KOPT-K1 (cell line): ENCODE results near the gene ABCC1.

Experiments
- H3K27ac ChIP-seq: fragments of 200-600 bp; sonication (generic); 2 replicates; pipeline ENCODE4 v1.5.1; 2016; ENCODE audit warnings: antibody characterized with exemption, mild to moderate bottlenecking, low read depth, low read length; ENCODE audit not compliant: poor library complexity, severe bottlenecking
- H3K36me3 ChIP-seq: fragments of 200-600 bp; sonication (generic); 2 replicates; pipeline ENCODE4 v1.5.1; 2017; ENCODE audit warnings: antibody characterized with exemption, mild to moderate bottlenecking, low read length, moderate library complexity; ENCODE audit not compliant: insufficient read depth
- H3K9me3 ChIP-seq: fragments of 200-600 bp; sonication (generic); 2 replicates; pipeline ENCODE4 v1.5.1; 2017; ENCODE audit warnings: antibody characterized with exemption, low read length, mild to moderate bottlenecking; ENCODE audit not compliant: insufficient read depth, poor library complexity, severe bottlenecking

ABCC1 gene

DNA sequence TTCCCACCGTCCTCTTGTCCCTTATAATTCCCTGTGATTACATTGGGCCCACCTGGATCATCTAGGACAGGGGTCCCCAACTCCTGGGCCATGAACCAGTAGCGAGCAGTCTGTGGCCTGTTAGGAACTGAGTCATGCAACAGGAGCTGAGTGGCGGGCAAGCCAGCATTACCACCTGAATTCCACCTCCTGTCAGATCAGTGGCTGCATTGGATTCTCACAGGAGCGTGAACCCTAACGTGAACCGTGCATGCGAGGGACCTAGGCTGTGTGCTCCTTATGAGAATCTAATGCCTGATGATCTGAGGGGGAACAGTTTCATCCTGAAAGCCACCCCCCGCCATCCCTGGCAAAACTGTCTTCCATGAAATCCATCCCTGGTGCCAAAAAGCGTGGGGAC is 36.8 kb downstream of the ABCC1 start:
- Histone ChIP-seq H3K9me3 (peaks cover 16% of the 10 kb centered on the region), H3K36me3 (peaks cover 44% of the 10 kb centered on the region), H3K27ac (no peak overlapping the region)

DNA sequence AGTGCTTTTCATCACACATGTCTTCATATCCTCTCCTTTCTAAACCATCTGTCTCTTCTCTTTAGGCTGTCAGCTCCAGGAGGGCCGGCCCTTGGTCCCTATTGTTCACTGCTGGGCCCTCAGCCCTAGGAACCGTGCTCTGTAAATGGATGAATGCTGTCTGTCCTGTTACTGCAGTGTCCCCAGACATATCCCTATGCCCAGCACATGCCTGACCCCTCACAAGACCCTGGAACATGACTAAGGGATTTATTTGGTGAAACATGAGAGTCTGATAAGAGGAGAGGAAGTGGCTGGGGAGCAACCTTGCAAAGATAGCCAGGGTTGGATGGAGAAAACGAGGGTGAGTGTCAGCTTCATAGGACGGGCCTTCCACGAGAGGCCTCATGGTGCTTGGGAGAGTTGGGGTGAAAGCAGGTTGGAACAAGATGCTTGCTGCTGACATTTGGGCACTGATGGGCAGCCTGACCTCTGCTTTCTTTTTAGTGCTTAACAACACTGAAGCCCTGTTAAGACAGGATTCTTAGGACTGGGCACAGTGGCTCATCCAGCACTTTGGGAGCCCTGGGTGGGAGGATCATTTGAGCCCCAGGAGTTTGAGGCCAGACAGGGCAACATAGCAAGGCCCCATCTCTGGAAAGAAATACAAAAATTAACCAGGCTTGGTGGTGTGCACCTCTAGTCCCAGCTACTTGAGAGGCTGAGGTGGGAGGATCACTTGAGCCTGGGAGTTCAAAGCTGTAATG is 39.0 kb downstream of the ABCC1 start:
- peak overlapping the region; percentile 43 for H3K27ac ChIP-seq
- H3K9me3 ChIP-seq: no peaks in the 10 kb centered on the region

DNA sequence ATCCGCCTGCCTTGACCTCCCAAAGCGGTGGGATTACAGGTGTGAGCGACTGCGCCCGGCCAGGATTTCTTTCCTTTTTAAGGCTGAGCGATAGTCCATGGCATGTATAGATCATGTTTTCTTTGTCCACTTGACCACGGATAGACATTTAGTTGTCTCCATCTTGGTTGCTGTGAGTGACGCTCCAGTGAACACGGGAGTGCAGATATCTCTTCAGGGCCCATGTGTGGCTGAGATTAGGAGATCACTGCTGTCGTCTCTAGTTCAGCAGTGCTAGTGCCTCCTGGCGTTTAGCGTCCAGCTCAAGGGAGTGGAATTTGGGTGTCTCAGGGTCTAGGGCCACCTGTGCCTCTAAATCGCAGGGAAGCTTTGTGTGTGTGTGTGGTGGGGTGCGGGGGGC is 41.5 kb downstream of the ABCC1 start:
- H3K36me3 ChIP-seq: peaks cover 61% of the 10 kb centered on the region
- H3K27ac ChIP-seq: no peak overlapping the region
- H3K9me3 ChIP-seq: no peaks in the 10 kb centered on the region

More for the DNA sequence above, 39.0 kb downstream of the ABCC1 start:
- peaks cover 49% of the 10 kb centered on the region for H3K36me3 ChIP-seq

DNA sequence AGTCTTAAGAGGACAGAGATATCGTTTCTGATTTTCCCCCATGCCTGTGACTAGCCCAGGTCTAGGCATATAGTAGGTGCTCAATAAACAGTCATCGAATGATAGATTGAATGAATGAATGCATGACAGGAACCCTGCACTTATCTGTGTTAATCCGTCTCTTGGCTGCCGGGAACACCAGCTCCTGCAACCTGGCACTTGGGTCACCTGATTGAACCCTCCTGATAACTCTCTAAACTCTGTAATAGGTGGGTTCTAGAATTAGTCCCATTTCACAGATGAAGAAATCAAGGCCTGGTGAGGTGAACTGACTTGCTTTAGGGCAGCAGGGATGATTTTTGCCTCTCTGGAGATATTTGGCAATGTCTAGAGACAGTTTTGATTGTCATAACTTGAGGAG is 43.7 kb downstream of the ABCC1 start:
- H3K27ac ChIP-seq: no peak overlapping the region
- H3K36me3 ChIP-seq: peaks cover 74% of the 10 kb centered on the region
- H3K9me3 ChIP-seq: no peaks in the 10 kb centered on the region

DNA sequence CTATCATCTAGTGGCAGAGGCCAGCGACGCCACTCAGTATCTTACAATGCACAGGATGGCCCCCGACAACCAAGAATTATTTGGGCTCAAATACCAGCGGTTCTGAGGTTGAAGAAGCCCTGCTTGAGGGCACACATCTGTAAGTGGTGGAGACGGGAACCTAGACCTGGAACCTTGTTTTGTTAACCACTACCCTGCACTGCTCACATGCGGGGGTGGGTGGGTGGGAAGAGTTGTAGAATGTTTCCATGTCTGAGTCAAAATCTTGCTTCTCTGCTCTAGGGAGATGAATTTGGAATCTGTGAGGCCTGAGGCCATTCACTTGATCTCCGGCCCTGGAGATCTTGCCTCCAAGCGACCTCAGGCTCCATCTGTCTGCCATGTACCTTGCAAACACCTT is 44.1 kb downstream of the ABCC1 start:
- no peaks in the 10 kb centered on the region for H3K9me3 ChIP-seq
- H3K27ac ChIP-seq: no peak overlapping the region
- H3K36me3 ChIP-seq: peaks cover 70% of the 10 kb centered on the region

DNA sequence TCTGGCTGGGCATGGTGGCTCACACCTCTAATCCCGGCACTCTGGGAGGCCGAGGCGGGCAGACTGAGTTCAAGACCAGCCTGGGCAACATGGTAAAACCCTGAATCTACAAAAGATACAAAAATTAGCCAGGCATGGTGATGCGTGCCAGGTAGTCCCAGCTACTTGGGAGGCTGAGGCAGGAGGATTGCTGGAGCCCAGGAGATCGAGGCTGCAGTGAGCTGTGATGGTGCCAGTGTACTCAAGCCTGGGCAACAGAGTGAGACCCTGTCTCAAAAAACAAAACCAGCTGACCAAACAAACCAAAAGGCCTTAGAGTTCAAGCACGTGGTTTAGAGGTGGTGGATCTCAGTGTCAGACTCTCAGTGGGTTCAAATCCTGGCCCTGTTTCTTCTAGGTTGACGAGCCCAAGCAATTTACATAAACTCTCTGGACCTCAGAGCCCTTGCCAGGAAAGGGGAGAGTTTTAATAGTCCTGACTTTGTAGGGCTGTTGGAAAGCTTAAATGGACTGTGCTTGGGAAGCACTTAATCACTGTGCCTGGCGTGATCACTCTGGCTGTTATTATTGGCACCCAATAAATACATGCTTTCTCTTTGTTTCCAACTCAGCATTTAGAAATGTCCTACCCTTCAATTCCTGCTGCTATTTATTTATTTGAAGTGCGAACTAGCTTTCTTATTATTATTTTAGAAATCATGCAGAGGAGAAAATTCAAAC is 44.7 kb downstream of the ABCC1 start:
- H3K9me3 ChIP-seq: no peaks in the 10 kb centered on the region
- no peak overlapping the region for H3K27ac ChIP-seq
- peaks cover 69% of the 10 kb centered on the region for H3K36me3 ChIP-seq

DNA sequence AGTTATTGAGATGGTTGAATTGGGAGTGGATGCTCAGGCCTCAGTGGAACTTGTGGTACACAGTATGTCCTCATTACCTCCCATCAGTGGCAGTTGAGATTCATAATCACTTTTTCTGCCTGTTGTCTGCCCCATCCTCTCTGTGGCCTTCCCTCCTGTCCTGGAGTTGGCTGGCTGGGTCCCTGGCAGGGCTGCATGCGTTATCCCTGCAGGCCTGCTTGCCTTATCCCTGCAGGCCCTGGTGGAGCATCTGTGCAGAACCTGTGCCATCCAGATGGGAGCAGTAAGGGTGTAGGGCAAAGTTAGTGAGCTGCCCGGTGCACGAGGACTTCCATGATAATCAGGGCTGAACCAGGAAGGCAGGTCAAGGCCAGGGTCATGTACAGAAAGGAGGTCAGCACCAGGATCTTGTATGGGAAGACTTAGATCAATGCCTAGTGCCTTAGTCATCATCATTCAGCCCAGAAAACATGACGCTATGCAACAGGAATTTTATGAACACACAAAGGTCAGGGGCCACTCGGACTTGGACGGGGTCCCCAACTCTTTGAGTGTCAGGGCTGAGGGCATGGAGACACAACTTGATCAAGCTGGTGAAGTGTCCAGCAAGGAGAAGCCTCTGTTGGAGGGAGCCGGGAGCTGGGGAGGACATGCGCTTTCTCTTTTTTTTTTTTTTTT is 47.2 kb downstream of the ABCC1 start:
- H3K27ac ChIP-seq: no peak overlapping the region
- H3K36me3 ChIP-seq: peaks cover 63% of the 10 kb centered on the region; the same call in 1 of the 2 replicates
- no peaks in the 10 kb centered on the region for H3K9me3 ChIP-seq

DNA sequence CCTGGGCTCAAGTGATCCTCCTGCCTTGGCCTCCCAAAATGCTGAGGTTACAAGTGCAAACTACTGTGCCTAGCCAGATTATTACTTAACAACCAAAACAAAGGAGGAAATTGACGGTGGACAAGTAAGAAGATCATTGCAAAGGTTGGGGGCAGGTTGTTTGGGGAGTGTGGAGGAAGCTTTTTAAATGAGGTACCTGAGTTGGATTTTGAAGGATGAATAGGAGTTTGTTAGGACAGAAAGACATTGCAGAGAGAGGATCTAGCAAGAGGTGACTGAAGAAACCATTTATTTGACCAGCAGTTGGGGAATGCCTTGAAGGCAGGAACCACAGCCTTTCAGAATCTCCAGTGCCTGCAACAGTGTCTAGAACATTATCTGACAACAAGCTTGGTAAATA is 51.3 kb downstream of the ABCC1 start:
- H3K36me3 ChIP-seq: peaks cover 28% of the 10 kb centered on the region; the same call in 1 of the 2 replicates
- peaks cover 1% of the 10 kb centered on the region for H3K9me3 ChIP-seq
- H3K27ac ChIP-seq: no peak overlapping the region

DNA sequence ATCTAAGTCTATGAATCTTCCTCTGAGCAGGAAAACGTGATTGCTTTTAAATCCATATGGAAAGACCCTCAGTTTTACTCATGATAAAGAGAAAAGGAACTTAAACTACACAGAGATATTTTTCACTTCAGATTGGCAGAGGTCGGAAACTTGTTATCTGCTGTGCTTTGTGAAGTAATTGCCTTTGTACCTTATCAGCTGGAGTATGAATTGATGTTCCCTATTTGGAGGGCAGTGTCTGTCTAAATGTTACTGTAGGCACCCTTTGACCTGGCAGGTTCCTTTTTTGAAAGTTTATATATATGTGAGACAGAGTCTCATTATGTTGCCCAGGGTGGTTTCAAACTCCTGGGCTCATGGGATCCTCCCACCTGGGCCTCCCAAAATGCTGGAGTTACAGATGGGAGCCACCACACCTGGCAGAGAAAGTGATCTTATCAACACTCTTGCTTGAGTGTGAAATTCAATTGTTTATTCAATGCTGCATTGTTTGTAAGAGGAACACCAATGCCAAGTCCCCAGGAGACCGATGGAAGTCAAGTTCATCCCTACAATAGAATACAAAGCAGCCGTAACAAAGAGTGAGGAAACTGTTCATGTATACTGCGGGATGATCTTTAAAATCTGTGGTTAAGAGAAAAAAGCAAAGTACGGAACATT is 52.3 kb downstream of the ABCC1 start:
- H3K27ac ChIP-seq: no peak overlapping the region
- peaks cover 6% of the 10 kb centered on the region for H3K9me3 ChIP-seq
- peaks cover 18% of the 10 kb centered on the region; the same call in 1 of the 2 replicates for H3K36me3 ChIP-seq

DNA sequence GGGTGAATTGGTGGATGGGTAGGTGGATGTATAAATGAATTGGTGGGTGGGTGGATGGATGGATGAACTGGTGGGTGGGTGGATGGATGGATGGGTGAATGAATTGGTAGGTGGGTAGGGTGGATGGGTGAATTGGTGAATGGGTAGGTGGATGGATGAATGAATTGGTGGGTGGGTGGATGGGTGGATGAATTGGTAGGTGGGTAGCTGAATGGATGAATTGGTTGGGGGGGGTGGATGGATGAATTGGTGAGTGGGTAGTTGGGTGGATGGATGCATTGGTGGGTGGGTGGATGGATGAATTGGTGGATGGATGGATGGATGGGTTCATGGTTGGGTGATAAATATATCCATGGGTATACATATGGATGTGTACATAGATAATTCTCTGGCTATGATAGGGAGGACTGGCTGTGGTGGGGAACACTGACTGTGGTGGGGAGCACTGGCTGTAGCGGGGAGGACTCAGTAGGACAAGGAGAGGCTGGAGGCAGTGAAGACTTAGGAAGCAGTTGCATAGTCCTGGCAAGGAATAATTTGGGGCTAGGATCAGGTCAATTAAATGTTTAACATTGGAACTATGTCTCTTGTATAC is 54.4 kb downstream of the ABCC1 start:
- Histone ChIP-seq H3K9me3 (peaks cover 6% of the 10 kb centered on the region), H3K36me3 (peaks cover 14% of the 10 kb centered on the region), H3K27ac (no peak overlapping the region)

DNA sequence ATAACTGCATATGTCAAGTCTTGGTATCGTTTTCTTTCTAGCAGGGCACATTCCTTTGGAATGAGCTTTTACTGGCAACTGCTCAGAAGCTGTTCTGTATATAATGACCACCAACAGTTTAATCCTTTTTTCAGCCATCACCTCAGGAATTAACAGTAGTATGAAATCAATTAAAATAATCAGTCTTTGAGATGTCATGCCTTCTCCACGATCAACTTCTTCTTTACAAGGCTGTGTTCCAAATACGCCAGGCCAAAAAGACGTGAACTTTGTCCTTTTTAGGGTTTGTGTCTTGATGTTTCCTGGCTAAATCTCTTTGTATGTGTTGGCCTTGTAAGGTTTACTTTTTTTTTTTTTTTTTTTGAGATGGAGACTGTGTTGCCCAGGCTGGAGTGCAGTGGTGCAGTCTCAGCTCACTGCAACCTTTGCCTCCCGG is 54.9 kb downstream of the ABCC1 start:
- Histone ChIP-seq H3K9me3 (peaks cover 6% of the 10 kb centered on the region), H3K27ac (no peak overlapping the region), H3K36me3 (peaks cover 19% of the 10 kb centered on the region)

DNA sequence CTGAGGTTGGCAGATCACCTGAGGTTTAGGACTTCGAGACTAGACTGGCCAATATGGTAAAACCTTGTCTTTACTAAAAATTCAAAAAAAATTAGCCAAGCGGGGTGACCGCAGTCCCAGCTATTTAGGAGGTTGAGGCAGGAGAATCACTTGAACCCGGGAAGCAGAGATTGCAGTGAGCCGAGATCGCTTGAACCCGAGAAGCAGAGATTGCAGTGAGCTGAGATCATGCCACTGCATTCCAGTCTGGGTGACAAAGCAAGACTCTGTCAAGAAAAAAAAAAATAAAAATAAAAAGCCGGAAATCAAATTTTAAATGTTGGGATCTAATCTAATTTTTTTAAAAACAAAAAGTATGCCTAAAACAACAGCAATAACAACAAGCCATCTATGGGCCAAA is 56.3 kb downstream of the ABCC1 start:
- Histone ChIP-seq H3K27ac (no peak overlapping the region), H3K36me3 (peaks cover 33% of the 10 kb centered on the region), H3K9me3 (peaks cover 6% of the 10 kb centered on the region)

DNA sequence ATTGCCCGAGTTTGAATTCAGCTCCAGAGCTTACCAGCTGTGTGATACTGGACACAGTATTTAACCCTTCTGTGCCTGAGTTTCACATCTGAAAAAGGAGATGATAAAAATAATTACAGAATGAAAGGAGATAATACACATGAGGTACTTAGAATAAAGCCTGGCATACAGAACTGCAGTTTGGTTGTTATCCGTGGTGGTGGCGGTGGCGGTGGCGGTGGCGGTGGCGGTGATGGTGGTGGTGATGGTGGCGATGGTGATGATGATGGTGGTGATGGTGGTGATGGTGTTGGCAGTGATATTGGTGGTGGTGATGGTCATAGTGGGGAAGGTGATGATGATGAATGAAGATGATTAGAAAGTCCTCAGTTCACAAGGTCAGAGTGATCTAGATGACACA is 57.2 kb downstream of the ABCC1 start:
- H3K36me3 ChIP-seq: peaks cover 38% of the 10 kb centered on the region
- peak overlapping the region; percentile 67 for H3K27ac ChIP-seq
- H3K9me3 ChIP-seq: peaks cover 6% of the 10 kb centered on the region

DNA sequence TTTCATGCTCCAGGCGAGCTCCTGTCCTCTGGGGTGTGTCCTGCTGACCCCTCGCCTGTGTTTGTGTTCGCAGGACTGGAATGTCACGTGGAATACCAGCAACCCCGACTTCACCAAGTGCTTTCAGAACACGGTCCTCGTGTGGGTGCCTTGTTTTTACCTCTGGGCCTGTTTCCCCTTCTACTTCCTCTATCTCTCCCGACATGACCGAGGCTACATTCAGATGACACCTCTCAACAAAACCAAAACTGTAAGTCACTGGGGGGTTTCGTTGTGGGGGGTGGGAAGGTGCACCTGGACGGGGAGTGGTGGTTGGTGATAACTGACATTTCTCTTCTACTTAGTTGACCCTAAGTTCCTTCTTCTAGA is 58.3 kb downstream of the ABCC1 start:
- Histone ChIP-seq H3K36me3 (peaks cover 45% of the 10 kb centered on the region), H3K27ac (peak overlapping the region; percentile 67), H3K9me3 (peaks cover 6% of the 10 kb centered on the region)

DNA sequence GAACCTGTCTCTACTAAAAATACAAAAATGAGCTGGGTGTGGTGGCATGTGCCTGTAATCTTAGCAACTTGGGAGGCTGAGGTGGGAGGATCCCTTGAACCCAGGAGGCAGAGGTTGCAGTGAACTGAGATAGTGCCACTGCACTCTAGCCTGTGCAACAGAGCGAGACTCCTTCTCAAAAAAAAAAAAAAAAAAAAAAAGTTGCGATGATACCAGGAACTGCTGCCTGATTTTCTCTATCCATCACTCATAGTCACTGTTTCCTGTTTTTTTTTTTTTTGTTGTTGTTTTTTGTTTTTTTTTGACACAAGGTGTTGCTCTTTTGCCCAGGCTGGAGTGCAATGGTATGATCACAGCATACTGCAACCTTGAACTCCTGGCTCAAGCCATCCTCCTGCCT is 59.2 kb downstream of the ABCC1 start:
- peaks cover 54% of the 10 kb centered on the region for H3K36me3 ChIP-seq
- H3K27ac ChIP-seq: peak overlapping the region; percentile 67

More for the DNA sequence above, 59.2 kb downstream of the ABCC1 start:
- H3K9me3 ChIP-seq: peaks cover 6% of the 10 kb centered on the region
